C1 segment of cervical spinal cord (tissue), 14 donors: Measurements from ENCODE around the gene PIAS3.
A peak's percentile ranks its signal among the peaks of the same experiment; 100 is the strongest.
"Not testable (repeated sequence)": the region's sequence is repeated elsewhere in the genome, so short reads cannot be mapped to it uniquely, and the experiment has no call there.

Experiments
- DNase-seq, 14 donors: peaks; one replicate each; lab custom pipeline; 2025; lab: John Stamatoyannopoulos, UW

PIAS3 gene

GRCh38 chr1:145874646-145875045 is 15.8 kb upstream of the PIAS3 start:
- no peak for DNase-seq

- peak in 13 of 14 donors; percentile 4 to 86 (median 65) for DNase-seq
Observed at GRCh38 chr1:145871994-145872924, 13.4 kb upstream of the PIAS3 start.

- DNase-seq = no peak
Observed at GRCh38 chr1:145868232-145868631, 9.4 kb upstream of the PIAS3 start.

GRCh38 chr1:145863282-145864018 is 4.6 kb upstream of the PIAS3 start:
- peak in 2 of 14 donors; percentile 5 to 10 for DNase-seq

GRCh38 chr1:145859491-145860023 is 676 bp upstream of the PIAS3 start:
- DNase-seq = peak in 13 of 14 donors; percentile 19 to 91 (median 77)

GRCh38 chr1:145858238-145858900 is 512 bp downstream of the PIAS3 start:
- DNase-seq = peak in 9 of 14 donors; percentile 21 to 71 (median 50)

- DNase-seq = no peak
Observed at GRCh38 chr1:145857170-145857569, 1.7 kb downstream of the PIAS3 start.

- DNase-seq = no peak
Observed at GRCh38 chr1:145855426-145855948, 3.4 kb downstream of the PIAS3 start.

GRCh38 chr1:145849356-145850160 is 9.3 kb downstream of the PIAS3 start:
- DNase-seq = no peak

- no peak for DNase-seq
Observed at GRCh38 chr1:145847827-145848226, 11.1 kb downstream of the PIAS3 start.

GRCh38 chr1:145846201-145846612 is 12.7 kb downstream of the PIAS3 start:
- DNase-seq = peak in 4 of 14 donors; percentile 1 to 43 (median 10)

GRCh38 chr1:145845514-145846161 is 13.2 kb downstream of the PIAS3 start, which contains the start of gene NUDT17:
Gene NUDT17 (plus strand): TSS chr1:145845630. CDS start chr1:145845641, 11 bp downstream.
- peak in 12 of 14 donors; percentile 36 to 73 (median 51) for DNase-seq

- DNase-seq = peak in 1 of 14 donors; percentile 53
Observed at GRCh38 chr1:145845144-145845513, 13.8 kb downstream of the PIAS3 start.

- DNase-seq = no peak
Observed at GRCh38 chr1:145843031-145843430, 15.8 kb downstream of the PIAS3 start.

GRCh38 chr1:145837656-145838055 is 21.2 kb downstream of the PIAS3 start:
- no peak for DNase-seq

GRCh38 chr1:145830810-145831209 is 28.1 kb downstream of the PIAS3 start:
- DNase-seq = not testable (repeated sequence)

- DNase-seq = no peak
Observed at GRCh38 chr1:145828367-145829026, 30.4 kb downstream of the PIAS3 start.

GRCh38 chr1:145827966-145828365 is 30.9 kb downstream of the PIAS3 start:
- DNase-seq = no peak

- no peak for DNase-seq
Observed at GRCh38 chr1:145826030-145826429, 32.9 kb downstream of the PIAS3 start.
